DND-41 (cell line): ENCODE results near the gene EPHB4.

Experiments used
- EZH2 ChIP-seq: IDR thresholded peaks from 3 replicates; pipeline ENCODE4 v1.6.1; 2012; ENCODE audit warnings: borderline replicate concordance, low read depth, mild to moderate bottlenecking, moderate library complexity, low read length, inconsistent platforms; ENCODE audit not compliant: severe bottlenecking
- TF ChIP-seq, protein P1 (sequence below): IDR thresholded peaks from 2 replicates; pipeline ENCODE4 v1.5.1; 2012; ENCODE audit warnings: borderline replicate concordance, low read length, moderate library complexity, mild to moderate bottlenecking; ENCODE audit not compliant: poor library complexity, severe bottlenecking; ENCODE audit errors: extremely low read depth

DNA sequence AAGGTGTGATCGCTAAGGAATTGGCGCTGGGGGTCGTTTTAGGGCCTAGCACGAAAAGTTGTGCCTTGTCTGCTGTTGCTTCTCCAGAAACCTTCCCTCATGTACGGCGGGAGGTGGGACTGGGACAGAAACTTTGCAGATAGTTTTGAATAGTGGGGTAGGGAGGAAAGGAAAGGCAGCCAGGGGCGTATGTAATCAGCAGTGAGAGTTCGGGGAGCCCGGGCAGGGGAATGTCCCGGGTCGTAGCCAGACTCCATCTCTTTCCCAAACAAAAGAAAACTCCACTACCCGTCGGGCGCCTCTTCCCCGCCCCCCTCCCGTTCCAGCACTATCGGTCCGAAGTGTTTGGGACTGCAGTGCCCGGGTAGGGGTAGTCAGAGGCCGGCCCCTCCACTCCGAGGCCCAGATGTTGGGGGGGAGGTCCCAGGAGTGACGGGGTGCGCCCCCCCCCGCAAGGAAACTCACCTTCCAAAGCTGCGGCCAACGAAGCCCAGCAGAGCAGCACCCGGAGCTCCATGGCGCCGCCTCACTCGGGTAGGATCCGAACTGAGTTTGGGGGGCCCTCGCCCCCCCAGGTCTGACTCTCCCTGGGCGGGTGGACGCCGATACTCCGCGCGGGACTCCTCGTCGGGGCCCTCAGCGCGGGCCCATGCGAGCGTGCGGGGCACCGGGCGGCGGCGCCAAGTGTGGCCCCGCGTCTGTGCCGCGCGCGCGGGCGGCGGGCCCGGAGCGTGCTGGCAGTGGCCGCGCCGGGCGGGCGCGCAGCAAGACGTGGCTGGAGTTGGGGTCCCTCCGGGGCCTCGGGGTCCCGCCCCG, 601 bp downstream of the EPHB4 start:
- TF ChIP-seq EZH2: no peak
- TF ChIP-seq, protein P1, sequence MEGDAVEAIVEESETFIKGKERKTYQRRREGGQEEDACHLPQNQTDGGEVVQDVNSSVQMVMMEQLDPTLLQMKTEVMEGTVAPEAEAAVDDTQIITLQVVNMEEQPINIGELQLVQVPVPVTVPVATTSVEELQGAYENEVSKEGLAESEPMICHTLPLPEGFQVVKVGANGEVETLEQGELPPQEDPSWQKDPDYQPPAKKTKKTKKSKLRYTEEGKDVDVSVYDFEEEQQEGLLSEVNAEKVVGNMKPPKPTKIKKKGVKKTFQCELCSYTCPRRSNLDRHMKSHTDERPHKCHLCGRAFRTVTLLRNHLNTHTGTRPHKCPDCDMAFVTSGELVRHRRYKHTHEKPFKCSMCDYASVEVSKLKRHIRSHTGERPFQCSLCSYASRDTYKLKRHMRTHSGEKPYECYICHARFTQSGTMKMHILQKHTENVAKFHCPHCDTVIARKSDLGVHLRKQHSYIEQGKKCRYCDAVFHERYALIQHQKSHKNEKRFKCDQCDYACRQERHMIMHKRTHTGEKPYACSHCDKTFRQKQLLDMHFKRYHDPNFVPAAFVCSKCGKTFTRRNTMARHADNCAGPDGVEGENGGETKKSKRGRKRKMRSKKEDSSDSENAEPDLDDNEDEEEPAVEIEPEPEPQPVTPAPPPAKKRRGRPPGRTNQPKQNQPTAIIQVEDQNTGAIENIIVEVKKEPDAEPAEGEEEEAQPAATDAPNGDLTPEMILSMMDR: no peak
